ENCODE measurements around the gene PNMA3.
"Not testable (repeated sequence)": the region's sequence is repeated elsewhere in the genome, so short reads cannot be mapped to it uniquely, and the experiment has no call there.

The PNMA3 gene

DNA sequence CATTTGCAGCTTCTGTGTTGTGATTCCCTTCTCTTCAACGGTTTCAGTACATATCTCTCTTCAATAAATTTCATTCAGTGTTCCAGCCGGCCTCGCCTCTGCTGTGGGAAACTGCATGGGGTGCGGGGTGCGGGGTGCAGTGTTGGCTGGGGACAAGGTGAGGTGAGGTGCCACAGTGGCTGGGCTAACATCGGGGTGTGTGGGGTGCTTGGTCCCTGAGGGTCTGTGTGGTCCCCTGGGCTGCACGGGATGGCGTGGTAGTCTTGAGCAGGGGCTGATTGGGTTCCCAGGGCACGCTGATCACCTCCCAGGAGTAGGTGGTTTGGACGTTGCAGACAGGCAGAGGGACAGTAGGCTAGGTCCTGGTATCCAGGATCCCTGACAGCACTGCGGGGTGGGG is 18.7 kb downstream of the PNMA3 start:
- DNase-seq: no peak

DNA sequence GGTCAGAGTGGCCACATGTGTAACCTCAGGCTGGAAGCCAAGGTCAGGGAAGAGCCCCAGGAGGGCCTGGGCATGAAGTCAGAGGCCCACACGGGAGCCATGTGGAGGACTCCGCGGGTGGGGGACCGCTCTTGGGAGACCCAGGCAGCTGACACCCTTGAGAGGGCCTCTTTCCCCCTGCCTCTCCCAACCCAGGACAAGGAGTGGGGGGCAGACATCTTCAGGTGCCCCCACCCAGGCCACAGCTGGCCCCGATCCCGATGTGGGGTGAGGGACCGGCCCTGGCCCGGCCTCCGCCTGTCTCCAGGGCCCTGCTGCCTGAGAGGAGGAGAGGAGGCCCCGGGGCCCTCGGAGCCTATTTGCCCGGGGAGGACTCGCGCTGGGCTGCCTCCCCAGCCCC is 19.1 kb downstream of the PNMA3 start:
- no peak for DNase-seq

DNA sequence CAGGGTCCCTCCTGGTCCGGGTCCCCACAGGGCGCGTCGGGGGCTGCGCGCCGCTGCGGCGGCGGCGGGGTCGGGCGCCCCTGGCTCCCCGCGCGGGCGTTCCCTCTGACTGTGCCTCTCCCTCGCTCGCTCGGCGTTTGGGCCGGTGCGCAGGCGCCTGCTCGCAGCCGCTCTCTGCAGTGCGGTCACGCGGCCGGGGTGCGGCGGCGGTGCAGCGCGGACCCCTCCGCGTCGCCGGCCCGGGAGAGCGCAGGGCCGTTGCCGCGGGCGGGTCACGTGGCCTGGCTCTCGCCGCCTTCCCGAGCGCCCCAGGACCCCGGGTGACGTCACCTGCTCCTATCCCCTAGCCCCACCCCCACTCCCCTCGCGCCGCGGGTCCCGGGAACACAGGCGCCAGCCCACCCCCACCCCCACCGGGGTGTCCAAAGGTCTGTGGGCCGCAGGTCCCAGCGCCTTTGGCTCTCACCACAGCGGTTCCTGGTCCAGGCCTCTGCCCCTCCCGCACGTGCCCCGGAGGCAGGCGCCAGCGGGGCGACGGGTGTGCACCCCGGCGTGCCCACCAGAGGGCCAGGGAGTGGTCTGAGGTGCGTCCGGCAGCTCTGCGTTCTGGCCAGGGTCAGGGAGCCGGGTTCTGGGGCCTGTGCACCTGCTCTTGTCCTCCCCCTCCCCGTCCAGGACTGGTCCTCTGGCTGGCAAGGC is 21.3 kb downstream of the PNMA3 start:
- DNase-seq: not testable (repeated sequence)

DNA sequence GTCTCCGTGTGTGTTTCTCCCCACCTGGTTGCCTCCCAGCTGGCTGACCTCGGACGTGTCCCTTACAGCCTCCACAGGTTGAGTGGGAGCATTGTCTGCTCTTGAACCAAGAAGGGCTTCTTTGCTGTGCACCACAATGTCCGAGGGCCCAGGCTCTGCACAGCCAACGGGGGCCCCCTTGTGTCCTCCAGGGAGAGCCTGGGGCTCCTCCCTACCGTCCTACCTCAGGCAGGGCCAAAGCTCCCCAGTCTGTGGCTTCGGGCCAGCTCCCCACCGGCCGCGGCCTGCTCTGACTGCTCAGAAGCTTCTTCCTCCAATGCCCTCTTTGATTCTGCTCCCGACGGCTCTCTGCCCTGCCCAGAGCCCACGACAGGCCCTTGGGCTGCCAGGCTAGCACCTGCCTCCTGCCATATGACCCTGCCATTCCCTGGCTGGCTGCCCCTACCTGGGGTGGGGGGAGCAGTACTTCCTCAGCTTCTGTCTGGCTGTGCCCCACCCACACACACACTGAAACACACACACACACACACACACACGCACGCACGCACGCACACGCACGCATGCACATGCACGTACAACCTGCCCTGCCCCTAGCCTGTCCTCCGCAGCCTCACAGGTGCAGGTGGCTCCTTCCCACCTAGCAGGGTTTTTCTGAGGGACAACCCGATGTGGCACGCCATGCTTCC is 27.1 kb downstream of the PNMA3 start:
- not testable (repeated sequence) for DNase-seq

DNA sequence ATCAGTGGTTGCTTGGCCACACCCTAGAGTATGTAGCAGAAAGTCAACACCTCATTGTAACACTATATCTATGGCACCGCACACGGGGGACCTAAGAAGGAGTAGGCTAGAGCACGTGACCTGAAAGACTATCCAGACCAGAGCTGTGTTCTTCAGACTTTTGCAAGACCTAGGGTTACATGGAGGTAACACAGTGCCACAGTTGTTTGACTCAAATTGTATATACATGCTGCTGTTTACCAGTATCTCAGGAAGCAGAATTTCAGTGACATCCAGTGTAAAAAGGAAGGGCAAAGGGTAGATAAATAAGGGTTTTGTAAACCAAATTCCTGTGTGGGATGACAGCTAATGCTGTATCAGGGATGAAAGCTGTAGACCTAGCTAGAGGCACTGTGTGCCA is 46.1 kb downstream of the PNMA3 start:
- DNase-seq: no peak

DNA sequence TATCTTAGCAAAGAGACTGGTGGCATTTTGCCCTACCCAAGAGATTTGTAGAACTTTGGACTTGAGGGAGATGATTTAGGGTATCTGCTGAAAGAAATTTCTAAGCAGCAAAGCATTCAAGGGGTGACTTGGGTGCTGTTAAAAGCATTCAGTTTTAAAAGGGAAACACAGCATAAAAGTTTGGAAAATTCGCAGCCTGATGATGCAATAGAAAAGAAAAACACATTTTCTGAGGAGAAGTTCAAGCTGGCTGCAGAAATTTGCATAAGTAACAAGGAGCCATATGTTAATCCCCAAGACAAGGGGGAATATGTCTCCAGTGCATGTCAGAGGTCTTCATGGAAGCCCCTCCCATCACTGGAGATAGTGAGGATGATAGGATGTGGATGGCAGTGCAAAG is 48.7 kb downstream of the PNMA3 start:
- DNase-seq: not testable (repeated sequence)

DNA sequence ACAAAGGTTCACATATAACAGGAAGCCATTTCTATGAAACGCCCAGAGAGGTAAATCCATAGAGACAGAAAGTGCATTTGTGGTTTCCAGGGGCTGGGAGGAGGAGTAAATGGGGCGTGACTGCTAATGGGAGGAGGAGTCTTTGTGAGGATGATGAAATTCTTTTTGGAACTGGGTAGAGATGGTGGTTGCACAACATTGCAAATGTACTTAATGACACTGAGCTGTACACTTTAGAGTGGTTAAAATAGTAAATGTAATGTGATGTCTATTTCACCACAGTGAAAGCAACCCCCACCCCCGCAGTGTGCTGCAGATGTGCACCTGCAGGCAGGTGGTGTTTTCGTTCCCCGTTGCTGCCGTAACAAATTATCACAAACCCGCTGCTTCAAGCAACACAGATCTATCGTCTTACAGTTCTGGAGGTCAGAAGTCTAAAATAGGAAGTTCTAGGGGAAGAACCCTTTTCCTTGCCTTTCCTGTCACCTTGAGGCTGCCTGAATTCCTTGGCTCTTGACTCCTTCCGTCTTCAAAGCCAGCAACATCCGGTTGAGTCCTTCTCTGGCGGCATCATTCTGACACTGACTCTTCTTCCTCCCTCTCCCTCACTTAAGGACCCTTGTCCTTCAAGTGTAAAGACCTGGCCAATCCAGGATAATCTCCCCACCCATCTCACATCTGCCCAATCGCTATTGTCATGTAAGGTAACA is 50.0 kb downstream of the PNMA3 start:
- not testable (repeated sequence) for DNase-seq
